Cardiac fibroblast (primary cell): ENCODE data around the gene VAMP8.

Source experiments
- DNase-seq, 2 donors: peaks; one replicate each; pipeline versions ENCODE4 v3.0.0 to v3.0.0-alpha.2; 2010; ENCODE audit warnings: low read depth in 2 of 2
- H3K4me3 ChIP-seq, 2 donors: replicated peaks in 1 of 2; 1 replicate in 1 of 2; 2 replicates in 1 of 2; pipeline ENCODE4 v1.5.1; 2011; ENCODE audit warnings: low read depth in 2 of 2, low read length in 2 of 2, mild to moderate bottlenecking in 2 of 2, moderate library complexity in 1 of 2
- CTCF ChIP-seq: IDR thresholded peaks from one replicate; pipeline ENCODE4 v1.5.1; 2011; ENCODE audit warnings: low read depth, mild to moderate bottlenecking, low read length, inconsistent platforms

VAMP8 gene

GRCh38 chr2:85564144-85564563 lies 13.2 kb upstream of the VAMP8 start:
- DNase-seq, result no peak
- no peak for TF ChIP-seq CTCF
- H3K4me3 ChIP-seq, result no peak overlapping the region

- DNase-seq, result no peak
- no peak overlapping the region for H3K4me3 ChIP-seq
- TF ChIP-seq CTCF, result no peak
Measured at GRCh38 chr2:85566265-85566664, 11.1 kb upstream of the VAMP8 start.

GRCh38 chr2:85575739-85576138 lies 1.6 kb upstream of the VAMP8 start:
- TF ChIP-seq CTCF, result no peak
- no peak overlapping the region for H3K4me3 ChIP-seq
- no peak for DNase-seq

- H3K4me3 ChIP-seq, result no peak overlapping the region
- no peak for TF ChIP-seq CTCF
- DNase-seq, result no peak
Measured at GRCh38 chr2:85577063-85577385, 362 bp upstream of the VAMP8 start.

- no peak for TF ChIP-seq CTCF
- no peak overlapping the region for H3K4me3 ChIP-seq
- DNase-seq, result no peak
Measured at GRCh38 chr2:85578243-85579180, 1.1 kb downstream of the VAMP8 start.

- H3K4me3 ChIP-seq, result no peak overlapping the region
- no peak for TF ChIP-seq CTCF
- DNase-seq, result no peak
Measured at GRCh38 chr2:85579266-85579935, 2.0 kb downstream of the VAMP8 start.
